Measurements from ENCODE around the gene MMS19. TPM values are rescaled to one million over a fixed set of nuclear protein-coding genes. Genes with fewer than 3 reads are reported as not detected.

The MMS19 gene
- total RNA-seq, 1 experiment from 2014 or later, result 83.3 TPM

DNA sequence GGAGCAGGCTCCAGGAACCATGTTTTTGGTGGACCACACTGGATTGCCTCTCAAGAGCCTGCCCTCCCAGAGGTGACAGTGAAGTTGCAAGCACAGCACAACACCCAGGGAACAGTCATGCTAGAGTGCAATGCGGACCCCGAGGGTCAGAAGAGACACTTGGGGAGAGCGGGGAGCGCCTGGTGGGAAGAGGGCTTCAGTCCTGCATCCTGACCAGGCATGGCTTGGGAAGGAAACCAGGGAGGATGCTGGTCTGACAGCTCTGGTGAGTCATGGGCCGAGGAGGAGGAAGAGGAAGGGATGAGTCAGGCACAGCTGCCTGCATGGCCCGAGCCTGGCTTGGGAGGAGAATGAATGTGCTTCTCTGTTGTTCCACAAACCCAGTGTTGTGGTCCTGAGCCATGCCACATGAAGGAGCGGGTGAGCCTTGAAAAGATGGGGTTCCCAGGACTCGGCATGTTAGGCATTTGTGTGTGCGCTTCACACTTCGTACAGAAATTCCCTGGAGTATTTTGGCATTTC, 44.9 kb upstream of the MMS19 start:
- no peaks in the 10 kb centered on the region for H3K9me3 ChIP-seq (ENCODE audit: control insufficient read depth, insufficient read depth, low read depth, low read length)
- DNase-seq (ENCODE audit: low read depth, low spot score) (peak; percentile 67), ATAC-seq (peak; percentile 77)
- ChIA-PET POLR2A (no interaction called here), CTCF (no interaction called here)
- peaks cover 69% of the 10 kb centered on the region for H3K4me1 ChIP-seq (ENCODE audit: control insufficient read depth, insufficient read depth, low read length)
- in situ Hi-C loops (cut with HindIII; ENCODE audit: low pct_unique_long_range_greater_than_20kb, low sequenced_read_pairs), result no loop called here
- peak overlapping the region; percentile 95 for H3K27ac ChIP-seq (ENCODE audit: low read length)
- intact Hi-C loops (cut with micrococcal nuclease; ENCODE audit: unreplicated experiment), result loop anchor here (5.0 kb wide), 1 partner anchor 46 kb away; the partner anchor contains the start of genes MMS19 and UBTD1
- peak; percentile 61; the same call in 1 of the 2 replicates for TF ChIP-seq POLR2AphosphoS5 (IDR thresholded peaks at IDR 0.05; ENCODE audit: low read depth, low read length)
- no peak for TF ChIP-seq CTCF (IDR thresholded peaks at IDR 0.05)
- TF ChIP-seq, protein P1, sequence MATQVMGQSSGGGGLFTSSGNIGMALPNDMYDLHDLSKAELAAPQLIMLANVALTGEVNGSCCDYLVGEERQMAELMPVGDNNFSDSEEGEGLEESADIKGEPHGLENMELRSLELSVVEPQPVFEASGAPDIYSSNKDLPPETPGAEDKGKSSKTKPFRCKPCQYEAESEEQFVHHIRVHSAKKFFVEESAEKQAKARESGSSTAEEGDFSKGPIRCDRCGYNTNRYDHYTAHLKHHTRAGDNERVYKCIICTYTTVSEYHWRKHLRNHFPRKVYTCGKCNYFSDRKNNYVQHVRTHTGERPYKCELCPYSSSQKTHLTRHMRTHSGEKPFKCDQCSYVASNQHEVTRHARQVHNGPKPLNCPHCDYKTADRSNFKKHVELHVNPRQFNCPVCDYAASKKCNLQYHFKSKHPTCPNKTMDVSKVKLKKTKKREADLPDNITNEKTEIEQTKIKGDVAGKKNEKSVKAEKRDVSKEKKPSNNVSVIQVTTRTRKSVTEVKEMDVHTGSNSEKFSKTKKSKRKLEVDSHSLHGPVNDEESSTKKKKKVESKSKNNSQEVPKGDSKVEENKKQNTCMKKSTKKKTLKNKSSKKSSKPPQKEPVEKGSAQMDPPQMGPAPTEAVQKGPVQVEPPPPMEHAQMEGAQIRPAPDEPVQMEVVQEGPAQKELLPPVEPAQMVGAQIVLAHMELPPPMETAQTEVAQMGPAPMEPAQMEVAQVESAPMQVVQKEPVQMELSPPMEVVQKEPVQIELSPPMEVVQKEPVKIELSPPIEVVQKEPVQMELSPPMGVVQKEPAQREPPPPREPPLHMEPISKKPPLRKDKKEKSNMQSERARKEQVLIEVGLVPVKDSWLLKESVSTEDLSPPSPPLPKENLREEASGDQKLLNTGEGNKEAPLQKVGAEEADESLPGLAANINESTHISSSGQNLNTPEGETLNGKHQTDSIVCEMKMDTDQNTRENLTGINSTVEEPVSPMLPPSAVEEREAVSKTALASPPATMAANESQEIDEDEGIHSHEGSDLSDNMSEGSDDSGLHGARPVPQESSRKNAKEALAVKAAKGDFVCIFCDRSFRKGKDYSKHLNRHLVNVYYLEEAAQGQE (IDR thresholded peaks at IDR 0.05; ENCODE audit: insufficient read depth in 1 of 2, low read depth in 2 of 2, low read length in 1 of 2), result no peak
- TF ChIP-seq TCF7L2 (IDR thresholded peaks at IDR 0.05; ENCODE audit: low read depth, low read length), result no peak
- BruUV-seq (replicated peaks), result no TSS peak
- no peaks in the 10 kb centered on the region for H3K36me3 ChIP-seq (ENCODE audit: control insufficient read depth, insufficient read depth, low read length)
- H3K4me3 ChIP-seq (ENCODE audit: low read depth in 2 of 2, low read length in 2 of 2), result 0 out of 4 replicates have a peak overlapping the region, but pooled peaks of 1 of the 2 experiments have one; percentile 6
- H3K27me3 ChIP-seq (ENCODE audit: control insufficient read depth, insufficient read depth, low read length), result no peaks in the 10 kb centered on the region

DNA sequence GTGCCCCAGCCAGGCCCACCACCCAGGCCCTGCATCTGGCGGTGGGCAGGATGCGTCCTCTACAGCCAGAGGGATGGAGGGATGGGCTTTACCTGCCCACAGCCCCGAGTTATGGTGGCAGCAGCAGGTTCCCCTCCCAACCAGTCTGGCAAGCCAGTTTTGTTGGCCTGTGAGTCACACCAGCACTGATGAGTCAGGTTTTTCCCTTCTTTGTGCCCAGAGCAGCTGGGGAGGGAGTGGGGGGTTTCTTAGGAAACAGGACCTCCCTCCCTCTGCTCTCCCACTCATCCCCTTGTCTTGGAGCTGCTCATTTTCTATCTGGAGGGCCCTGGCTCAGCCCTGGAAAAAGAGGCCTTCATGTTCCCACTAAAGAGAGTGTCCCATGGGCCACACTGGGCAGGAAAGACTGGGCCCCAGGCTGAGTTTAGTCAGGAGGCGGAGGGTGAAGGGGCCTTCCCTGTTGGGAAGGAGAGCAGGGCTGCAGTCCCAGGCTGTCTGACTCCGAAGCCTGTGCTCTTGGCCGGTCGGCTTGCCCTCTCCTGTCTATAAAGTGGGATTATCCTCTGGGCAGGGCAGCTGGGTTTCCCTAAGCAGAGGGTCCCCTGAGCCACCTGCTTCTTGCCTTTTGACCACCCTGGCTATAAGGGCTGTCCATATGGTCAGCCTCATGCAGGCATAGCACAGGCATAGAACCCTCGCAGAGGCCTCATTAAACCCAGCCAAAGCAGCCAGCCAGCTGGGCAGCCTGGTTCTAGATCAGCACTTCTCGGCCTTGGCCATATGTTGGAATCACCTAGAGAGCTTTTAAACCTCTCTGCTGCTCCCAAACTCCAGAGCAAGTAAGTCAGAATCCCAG, 44.2 kb upstream of the MMS19 start:
- Histone ChIP-seq H3K4me1 (ENCODE audit: control insufficient read depth, insufficient read depth, low read length) (peaks cover 68% of the 10 kb centered on the region), H3K27ac (ENCODE audit: low read length) (peak overlapping the region; percentile 95), H3K4me3 (ENCODE audit: low read depth in 2 of 2, low read length in 2 of 2) (peak overlapping the region in 1 of 2 experiments; percentile 1; a peak in 1 of 4 replicates), H3K36me3 (ENCODE audit: control insufficient read depth, insufficient read depth, low read length) (no peaks in the 10 kb centered on the region), H3K27me3 (ENCODE audit: control insufficient read depth, insufficient read depth, low read length) (no peaks in the 10 kb centered on the region), H3K9me3 (ENCODE audit: control insufficient read depth, insufficient read depth, low read depth, low read length) (no peaks in the 10 kb centered on the region)
- TF ChIP-seq POLR2AphosphoS5 (IDR thresholded peaks at IDR 0.05; ENCODE audit: low read depth, low read length), result peak; percentile 51; the same call in 1 of the 2 replicates
- TF ChIP-seq, protein P1 (IDR thresholded peaks at IDR 0.05; ENCODE audit: insufficient read depth in 1 of 2, low read depth in 2 of 2, low read length in 1 of 2), result no peak
- POLR2A ChIA-PET, result no interaction called here
- BruUV-seq (replicated peaks), result no TSS peak
- ATAC-seq (peak; percentile 84), DNase-seq (ENCODE audit: low read depth, low spot score) (peak; percentile 82)
- intact Hi-C loops (cut with micrococcal nuclease; ENCODE audit: unreplicated experiment) (loop anchor here (5.0 kb wide), 1 partner anchor 45 kb away; the partner anchor contains the start of genes MMS19 and UBTD1), in situ Hi-C loops (cut with HindIII; ENCODE audit: low pct_unique_long_range_greater_than_20kb, low sequenced_read_pairs) (no loop called here)
- CTCF ChIA-PET, result interaction anchor here (0.5 to 1.5 kb wide), 4 partner anchors 10 to 44 kb away, joined by 3 to 8 read pairs (median 5); partner anchors contain the start of gene UBTD1

All from Panc1 (cell line).